Right lobe of liver (tissue), 4 donors: ENCODE data around the gene ESR2.

Experiments used
- POLR2A ChIP-seq: fragments of 450-650 bp; IDR thresholded peaks from one replicate; pipeline ENCODE4 v1.6.1; 2017; ENCODE audit warnings: antibody characterized with exemption, mild to moderate bottlenecking
- TF ChIP-seq, protein P1 (sequence below), 4 donors: fragments of 200-600 bp in 3 of 4; fragments of 450-650 bp in 1 of 4; IDR thresholded peaks; one replicate each; pipeline versions ENCODE4 v1.5.1 to v1.8.0; 2016 to 2022; ENCODE audit warnings: antibody characterized with exemption in 4 of 4, mild to moderate bottlenecking in 2 of 4
- donor health status: DM: no; HTN: no; CAD: no.
- donor health status: DM: no; HTN: no; CAD: no.
- donor health status: DM: no; HTN: yes; CAD: no.

DNA sequence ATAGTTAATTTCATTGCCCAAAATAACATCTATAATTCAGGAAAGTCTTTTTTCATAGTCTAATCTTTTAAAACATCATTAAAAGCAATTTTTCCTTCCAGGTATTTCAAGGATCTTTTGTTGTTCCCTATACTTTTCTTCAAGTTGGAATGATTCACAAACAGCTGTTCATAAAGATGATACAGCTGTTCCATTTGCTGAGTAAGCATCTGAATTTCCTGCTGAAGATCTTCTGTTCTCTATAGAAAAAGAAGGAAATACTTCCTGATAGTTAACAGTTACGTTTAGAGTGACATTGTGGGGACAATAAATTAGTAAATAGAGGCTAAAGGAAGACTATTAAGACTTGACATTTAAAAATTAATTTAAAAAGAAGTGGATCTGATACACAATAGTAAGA lies 30.3 kb upstream of the ESR2 start:
- TF ChIP-seq, protein P1, sequence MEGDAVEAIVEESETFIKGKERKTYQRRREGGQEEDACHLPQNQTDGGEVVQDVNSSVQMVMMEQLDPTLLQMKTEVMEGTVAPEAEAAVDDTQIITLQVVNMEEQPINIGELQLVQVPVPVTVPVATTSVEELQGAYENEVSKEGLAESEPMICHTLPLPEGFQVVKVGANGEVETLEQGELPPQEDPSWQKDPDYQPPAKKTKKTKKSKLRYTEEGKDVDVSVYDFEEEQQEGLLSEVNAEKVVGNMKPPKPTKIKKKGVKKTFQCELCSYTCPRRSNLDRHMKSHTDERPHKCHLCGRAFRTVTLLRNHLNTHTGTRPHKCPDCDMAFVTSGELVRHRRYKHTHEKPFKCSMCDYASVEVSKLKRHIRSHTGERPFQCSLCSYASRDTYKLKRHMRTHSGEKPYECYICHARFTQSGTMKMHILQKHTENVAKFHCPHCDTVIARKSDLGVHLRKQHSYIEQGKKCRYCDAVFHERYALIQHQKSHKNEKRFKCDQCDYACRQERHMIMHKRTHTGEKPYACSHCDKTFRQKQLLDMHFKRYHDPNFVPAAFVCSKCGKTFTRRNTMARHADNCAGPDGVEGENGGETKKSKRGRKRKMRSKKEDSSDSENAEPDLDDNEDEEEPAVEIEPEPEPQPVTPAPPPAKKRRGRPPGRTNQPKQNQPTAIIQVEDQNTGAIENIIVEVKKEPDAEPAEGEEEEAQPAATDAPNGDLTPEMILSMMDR (IDR thresholded peaks at IDR 0.05), result no peak
- no peak for TF ChIP-seq POLR2A
